A549 treated with dexamethasone at 1 μM for 4 hours (cell line): ENCODE measurements around the gene TIGD4. TPM values are rescaled to one million over a fixed set of nuclear protein-coding genes. Genes with fewer than 3 reads are reported as not detected.

Experiments used
- total RNA-seq: library from RNA; stranded (reverse); fragments of 200-300 nt; extraction: Qiagen RNA extraction; gene quantifications from 5 replicates; pipeline ENCODE4 v1.2.3, GENCODE V29; 2022

Gene TIGD4
- 0.09 to 0.21 TPM (median 0.16 TPM) in 5 replicates for total RNA-seq

GRCh38 chr4:152779513-152780266 lies at the start of gene TIGD4, which contains the start of gene ARFIP1:
TIGD4 (minus strand) TSS chr4:152779730; CDS start chr4:152771004, 8,726 bp downstream.
ARFIP1 (plus strand) TSS chr4:152779954; CDS start chr4:152829634, 49,680 bp downstream.

Other genes starting within 250 kb of the TIGD4 start
- gene FBXW7, start 243.6 kb downstream of the TIGD4 start, total RNA-seq = 6.1 to 7.8 TPM (median 7.1 TPM) in 5 replicates
- gene TMEM154, start 99.7 kb downstream of the TIGD4 start, total RNA-seq = 0.03 to 0.20 TPM (median 0.09 TPM) in 4 of 5 replicates, not detected in the other
- gene ARFIP1, start 224 bp upstream of the TIGD4 start, total RNA-seq = 13.7 to 17.7 TPM (median 15.8 TPM) in 5 replicates
- 0.78 to 1.1 TPM (median 0.97 TPM) in 5 replicates for gene FHDC1, start 156.6 kb upstream of the TIGD4 start, total RNA-seq